IPS-18c (cell line): ENCODE measurements around the gene HSF2BP.
"Not testable (repeated sequence)": the region's sequence is repeated elsewhere in the genome, so short reads cannot be mapped to it uniquely, and the experiment has no call there.

Source experiments
- H3K4me3 ChIP-seq: 2 replicates; pipeline ENCODE4 v1.7.0; 2013; ENCODE audit warnings: low read depth, mild to moderate bottlenecking, low read length, moderate library complexity; ENCODE audit not compliant: insufficient read depth
- H3K9me3 ChIP-seq: one replicate; pipeline ENCODE4 v1.6.1; 2013; ENCODE audit warnings: mild to moderate bottlenecking, low read length, moderate library complexity; ENCODE audit not compliant: control insufficient read depth, insufficient read depth

Gene HSF2BP

DNA sequence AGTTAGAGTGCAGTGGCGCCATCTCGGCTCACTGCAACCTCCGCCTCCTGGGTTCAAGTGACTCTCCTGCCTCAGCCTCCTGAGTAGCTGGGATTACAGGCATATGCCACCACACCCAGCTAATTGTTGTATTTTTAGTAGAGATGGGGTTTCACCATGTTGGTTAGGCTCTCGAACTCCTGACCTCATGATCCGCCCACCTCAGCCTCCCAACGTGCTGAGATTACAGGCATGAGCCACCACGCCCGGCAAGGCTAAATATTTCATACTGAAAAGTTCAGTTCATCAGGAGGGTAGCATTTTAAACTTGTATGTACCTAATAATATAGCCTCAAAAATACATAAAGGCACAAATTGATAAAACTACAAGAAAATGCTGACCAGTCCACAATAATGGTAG, 63.5 kb downstream of the HSF2BP start:
- H3K4me3 ChIP-seq, H3K9me3 ChIP-seq: not testable (repeated sequence)

DNA sequence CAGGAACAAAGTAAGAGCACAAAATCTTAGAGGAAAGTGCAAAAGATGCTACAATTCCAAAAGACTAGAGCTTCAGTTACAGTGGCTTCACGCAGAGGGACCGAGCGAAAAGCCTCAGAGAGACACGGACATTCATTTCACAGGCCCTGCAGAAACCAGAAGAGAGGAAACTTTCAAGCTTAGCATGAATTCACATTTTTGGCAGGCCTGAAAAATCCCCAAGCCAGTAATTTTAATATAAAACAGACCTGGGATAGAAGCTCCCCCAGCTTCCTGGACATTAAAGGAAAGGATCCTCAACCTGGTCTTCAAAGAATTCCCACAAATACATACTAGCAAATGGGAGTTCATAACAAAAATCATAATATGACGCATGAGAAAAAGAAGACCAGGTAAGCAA, 66.2 kb downstream of the HSF2BP start:
- Histone ChIP-seq H3K9me3 (no peaks in the 10 kb centered on the region), H3K4me3 (no peak overlapping the region)

DNA sequence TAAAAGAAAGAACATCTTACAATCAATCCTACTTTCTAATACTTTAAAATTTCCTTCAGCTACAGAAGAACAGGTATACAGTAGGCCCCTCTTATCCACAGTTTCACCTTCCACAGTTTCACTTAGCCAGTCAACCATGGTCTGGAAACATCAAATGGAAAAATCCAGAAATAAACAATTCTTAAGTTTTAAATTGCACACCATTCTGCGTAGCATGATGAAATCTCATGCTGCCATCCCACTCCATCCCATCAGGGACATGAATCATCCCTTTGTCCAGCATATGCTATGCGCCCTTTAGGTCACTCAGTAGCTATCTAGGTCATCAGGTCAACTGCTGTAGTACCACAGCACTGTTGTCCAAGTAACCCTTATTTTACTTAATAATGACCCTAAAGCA, 67.7 kb downstream of the HSF2BP start:
- H3K4me3 ChIP-seq, result no peak overlapping the region

DNA sequence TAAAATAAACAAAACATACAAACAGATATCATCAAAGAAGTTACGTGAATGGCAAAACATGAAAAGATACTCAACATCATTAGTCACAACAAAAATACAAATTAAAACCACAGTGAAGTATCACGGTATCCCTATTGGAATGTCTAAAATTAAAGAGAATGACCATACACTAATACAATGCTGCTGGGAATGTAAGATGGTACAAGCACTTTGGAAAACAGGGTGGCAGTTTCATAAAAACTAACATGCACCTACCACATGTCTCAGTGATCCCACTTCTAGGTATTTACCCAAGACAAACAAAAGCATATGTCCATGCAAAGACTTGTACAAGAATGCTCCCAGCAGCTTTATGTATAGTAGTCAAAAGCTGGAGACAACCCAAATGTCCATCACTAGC, 69.1 kb downstream of the HSF2BP start:
- no peak overlapping the region for H3K4me3 ChIP-seq
- no peaks in the 10 kb centered on the region for H3K9me3 ChIP-seq

More for the DNA sequence above, 67.7 kb downstream of the HSF2BP start:
- H3K9me3 ChIP-seq, result no peaks in the 10 kb centered on the region

DNA sequence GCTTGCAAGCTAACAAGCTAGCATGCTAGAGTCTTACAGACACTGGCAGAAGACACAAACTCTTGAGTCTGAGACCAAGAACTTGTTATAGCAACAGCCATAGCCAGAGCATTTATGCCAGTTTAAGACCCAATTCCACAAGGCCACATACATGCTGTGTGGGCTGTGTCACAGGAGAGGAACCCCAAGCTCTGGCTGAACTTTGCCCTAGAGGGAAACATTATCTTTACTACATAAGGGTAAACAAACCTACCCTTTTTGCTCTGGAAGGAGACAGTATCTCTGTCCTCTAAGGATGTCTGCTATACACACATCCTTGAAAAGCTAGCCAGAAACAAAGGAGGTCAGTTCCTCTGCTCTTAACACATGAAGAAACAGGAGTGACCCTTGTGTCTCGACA, 70.3 kb downstream of the HSF2BP start:
- H3K4me3 ChIP-seq, result no peak overlapping the region
- H3K9me3 ChIP-seq, result no peaks in the 10 kb centered on the region

DNA sequence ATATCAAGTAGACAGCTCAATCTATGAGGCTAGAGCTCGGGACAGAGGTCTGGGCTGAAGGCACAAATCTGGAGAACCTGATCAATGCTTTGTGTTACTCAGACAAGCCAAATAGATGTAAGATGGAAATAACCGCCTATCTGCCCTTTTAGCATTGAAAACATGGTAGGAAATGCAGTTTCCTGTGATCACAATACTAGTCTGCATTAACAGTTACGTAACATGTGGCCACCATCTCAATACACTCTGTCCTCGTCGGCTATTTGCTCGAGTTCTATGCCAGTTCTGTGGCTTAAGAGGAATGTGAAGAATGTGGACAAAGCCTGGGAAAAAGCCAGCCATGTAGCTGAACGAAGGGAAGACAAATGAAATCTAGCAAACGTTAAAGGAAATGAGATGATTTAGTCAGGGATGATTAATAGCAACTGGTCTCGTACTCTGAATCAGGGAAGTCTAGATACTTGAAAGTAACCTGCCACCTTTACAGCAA, 73.3 kb downstream of the HSF2BP start:
- Histone ChIP-seq H3K4me3 (no peak overlapping the region), H3K9me3 (no peaks in the 10 kb centered on the region)

DNA sequence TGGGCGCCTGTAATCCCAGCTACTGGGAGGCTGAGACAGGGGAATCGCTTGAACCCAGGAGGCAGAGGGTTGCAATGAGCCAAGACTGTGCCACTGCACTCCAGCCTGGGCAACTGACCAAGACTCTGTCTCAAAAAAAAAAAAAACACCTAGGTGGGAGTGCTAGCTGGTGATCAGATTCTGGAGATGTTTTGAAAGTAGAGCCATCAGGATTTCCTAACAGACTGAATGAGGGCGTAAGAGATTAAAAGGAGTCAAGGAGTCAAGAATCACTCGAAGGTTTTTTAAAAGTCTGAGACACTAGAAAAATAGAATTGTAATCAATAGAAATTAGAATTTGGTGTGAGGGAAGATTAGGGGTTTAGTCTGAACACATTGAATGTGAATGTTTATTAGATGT, 73.8 kb downstream of the HSF2BP start:
- Histone ChIP-seq H3K9me3 (no peaks in the 10 kb centered on the region), H3K4me3 (no peak overlapping the region)

DNA sequence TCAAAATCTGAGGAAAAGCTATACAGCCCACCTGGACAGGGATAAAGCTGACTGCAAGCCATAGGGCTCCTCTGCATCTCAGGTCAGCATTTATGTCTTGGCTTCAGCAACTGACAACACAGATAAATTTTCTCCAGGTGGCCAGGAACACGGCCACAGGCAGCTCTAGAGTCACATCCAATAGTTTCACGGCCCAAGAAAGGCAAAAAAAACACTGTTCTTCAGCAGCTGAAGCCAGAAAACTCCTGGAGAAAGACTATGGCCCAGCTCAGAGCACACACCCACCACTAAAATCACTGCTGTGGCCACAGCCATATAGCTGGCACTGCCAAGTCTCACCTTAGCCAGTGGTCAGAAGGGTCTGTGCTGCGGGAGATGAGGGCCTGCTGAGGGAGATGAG, 77.8 kb downstream of the HSF2BP start:
- H3K9me3 ChIP-seq, result no peaks in the 10 kb centered on the region
- H3K4me3 ChIP-seq, result no peak overlapping the region

DNA sequence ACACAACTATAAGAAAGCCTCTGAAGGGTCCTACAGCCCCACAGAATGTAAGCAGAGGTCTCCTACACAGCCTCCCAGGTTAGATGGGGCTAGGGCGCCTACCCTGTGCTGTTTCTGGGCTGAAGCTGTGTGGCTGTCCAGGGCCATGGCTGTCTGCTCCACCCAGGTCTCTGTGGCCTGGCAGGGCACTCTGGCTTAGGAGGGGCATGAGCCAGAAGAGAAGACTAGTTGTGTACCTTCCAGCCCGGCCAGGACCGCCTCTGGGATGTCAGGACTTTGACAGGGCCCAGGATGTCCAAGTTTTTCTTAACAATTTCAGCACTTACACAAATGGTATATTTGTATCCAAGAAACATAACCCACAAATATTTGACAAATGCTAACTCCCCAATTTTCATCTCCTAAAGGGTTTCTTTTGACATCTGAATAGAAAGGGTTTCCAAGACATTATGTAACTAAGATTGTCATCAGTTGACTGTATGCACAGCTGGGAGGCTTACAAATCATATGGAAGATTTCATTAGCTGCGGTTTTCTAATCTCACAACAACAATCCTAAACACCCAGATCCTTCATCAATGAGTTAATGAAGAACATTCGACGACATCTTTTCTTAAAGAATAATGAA, 80.5 kb downstream of the HSF2BP start:
- H3K4me3 ChIP-seq, result no peak overlapping the region

DNA sequence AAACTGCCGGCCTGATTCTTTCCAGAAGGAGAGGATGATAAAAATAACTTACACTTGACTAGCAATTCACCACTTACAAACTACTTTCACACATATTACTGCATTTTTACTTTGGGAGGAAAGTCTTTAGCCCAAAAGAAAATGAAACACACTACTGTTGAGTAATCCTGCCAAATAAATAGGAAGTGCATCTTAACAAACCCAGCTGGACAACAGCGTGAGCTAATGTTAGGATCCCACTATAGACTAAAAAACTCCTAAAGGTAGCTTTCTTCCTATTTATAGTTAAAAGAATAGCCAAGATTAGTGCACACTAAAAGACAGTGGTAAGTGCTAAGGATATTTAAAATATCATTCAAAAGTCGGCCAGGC, 83.8 kb downstream of the HSF2BP start:
- Histone ChIP-seq H3K4me3 (no peak overlapping the region), H3K9me3 (no peaks in the 10 kb centered on the region)

More for the DNA sequence above, 80.5 kb downstream of the HSF2BP start:
- H3K9me3 ChIP-seq, result no peaks in the 10 kb centered on the region

DNA sequence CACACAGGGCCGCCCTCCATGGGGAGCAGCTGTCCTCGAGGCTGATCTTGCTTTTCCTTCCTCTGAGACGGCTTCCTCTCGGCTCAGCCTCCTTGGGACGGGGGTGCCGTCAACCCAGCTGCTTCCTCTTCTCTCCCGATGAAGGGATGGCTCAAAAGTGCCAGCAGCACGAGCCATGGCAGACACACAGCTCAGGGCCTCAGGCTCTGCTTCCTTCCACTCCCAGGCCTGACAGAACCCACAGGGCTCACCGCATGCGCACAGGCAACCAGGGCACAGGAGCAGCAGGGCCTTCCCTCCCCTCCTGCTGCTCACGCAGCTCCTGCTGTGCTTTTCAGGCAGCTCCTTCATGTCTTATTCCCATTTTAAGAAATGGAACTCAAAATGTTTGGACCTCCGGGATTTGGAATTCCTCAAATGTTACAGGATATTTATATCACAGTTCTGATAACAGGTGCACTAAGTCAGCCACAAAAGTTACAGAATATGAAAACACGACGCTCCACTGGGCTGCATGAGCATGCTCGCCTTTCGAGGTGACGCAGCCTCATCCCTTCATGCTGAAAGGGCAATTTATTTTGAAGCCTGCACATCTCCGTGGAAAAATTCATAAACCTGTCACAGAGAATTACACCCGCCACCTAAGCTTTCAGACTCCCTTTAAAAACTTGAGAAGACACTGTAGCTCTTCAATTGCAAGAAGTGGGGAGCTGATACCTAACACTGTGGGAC, 84.4 kb downstream of the HSF2BP start:
- Histone ChIP-seq H3K4me3 (no peak overlapping the region), H3K9me3 (no peaks in the 10 kb centered on the region)

DNA sequence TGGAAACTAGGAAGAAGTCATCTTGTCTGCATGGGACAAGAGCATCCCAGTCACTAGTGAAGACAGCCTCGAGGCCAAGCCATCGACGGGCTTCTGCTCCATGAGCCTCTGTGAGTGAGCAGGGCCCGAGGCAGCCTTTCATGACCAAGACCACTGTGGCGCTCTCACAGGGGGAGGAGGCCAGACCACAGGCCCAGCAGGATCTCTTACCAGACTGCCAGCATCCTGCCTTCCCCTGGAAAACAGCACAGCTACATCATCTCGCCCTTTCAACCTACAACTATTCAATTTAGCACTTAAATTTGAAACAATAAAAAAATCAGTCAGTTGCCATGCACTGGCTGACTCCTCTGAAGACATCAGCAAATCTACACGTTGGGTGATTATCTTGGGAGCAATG, 85.4 kb downstream of the HSF2BP start:
- no peak overlapping the region for H3K4me3 ChIP-seq
- no peaks in the 10 kb centered on the region for H3K9me3 ChIP-seq

DNA sequence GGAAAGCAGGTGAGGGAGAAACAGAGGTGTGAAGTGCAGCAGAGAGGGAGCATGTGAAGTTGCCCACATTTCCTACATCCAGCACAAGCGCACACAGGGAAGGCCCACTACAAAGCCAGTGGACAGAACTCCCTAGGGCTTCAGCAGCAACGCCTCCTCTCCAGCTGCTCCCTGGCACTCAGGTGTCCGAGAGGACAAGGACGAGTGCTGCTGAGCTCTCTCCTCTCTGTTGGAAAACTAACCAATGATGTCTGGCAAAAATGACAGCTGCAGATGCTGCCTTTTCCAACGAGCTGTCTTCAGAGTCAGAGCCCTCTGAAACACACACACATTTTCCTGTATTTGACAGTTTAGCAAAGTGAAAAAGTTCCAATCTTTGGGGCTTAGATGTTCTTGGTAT, 86.8 kb downstream of the HSF2BP start:
- H3K4me3 ChIP-seq, result no peak overlapping the region

DNA sequence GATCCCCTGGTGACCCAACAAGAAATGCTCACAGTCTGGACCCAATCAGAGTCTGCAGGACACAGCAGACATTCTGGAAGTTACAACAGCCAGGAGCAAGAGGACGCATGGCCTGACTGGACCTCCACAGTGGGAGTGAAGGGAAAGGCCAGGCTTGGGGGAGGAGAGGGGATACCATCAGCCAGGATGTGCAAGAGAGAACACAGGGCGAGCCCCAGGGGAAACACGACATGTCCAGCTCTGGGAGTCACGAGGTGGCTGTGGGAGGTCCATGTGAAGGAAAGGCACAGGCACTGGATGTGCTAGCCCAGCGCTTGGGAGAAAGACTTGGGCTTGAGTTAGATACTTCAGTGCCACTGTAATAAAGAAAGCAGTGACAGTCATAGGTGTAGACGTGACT, 87.3 kb downstream of the HSF2BP start:
- Histone ChIP-seq H3K4me3 (no peak overlapping the region), H3K9me3 (no peaks in the 10 kb centered on the region)

More for the DNA sequence above, 86.8 kb downstream of the HSF2BP start:
- no peaks in the 10 kb centered on the region for H3K9me3 ChIP-seq

DNA sequence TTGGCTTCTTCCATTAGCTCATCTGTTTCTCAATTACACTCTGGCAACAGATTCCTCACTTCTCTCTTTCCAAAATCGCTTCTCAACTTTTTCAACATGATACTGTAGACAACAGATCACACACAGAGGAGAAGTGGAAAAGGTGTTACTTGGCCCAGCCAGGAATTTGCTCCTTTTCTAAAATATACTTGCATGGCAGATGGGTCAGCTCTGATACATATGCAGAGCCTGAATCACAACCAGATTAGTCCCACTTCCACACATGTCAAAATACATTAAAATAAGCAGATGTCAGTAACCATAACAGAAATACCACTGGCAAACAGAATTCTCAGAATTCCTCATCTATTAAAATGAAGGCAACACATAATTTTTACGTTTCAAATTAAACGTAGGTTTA, 89.1 kb downstream of the HSF2BP start:
- not testable (repeated sequence) for H3K4me3 ChIP-seq, H3K9me3 ChIP-seq

DNA sequence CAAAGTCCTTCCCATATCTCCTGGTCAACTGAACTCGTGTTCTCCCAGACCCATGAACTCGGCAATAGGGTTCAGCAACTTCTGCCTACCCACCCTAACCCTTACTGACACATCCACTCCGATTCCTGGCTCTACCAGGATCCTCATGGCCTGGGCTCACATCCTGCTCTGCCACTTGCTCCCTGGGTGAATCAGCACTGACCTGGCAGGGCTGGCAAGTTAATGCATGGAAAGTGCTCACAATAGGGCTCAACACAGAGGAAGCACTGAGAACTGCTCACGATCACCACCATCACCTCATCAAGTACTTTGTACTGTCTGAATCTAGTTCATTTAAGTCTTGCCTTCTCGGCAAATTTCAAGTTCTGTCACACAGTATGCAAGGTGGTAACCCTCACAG, 96.8 kb downstream of the HSF2BP start:
- not testable (repeated sequence) for H3K4me3 ChIP-seq, H3K9me3 ChIP-seq

DNA sequence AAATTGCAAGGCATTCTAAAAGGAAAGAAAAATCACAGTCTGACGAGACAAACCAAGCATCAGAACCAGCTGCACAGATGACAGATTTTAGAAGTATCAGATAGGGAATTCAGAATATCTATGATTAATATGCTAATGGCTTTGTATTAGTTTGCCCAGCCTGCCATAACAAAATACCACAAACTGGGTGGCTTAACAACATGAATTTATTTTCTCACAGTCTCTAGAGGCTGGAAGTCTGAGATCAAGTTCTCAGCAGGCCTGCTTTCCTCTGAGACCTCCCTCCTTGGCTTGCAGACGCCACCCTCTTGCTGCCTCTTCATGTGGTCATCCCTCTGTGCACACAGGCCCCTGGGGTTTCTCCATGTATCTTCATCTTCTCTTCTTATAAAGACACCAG, 118.7 kb downstream of the HSF2BP start:
- H3K4me3 ChIP-seq, result not testable (repeated sequence)

DNA sequence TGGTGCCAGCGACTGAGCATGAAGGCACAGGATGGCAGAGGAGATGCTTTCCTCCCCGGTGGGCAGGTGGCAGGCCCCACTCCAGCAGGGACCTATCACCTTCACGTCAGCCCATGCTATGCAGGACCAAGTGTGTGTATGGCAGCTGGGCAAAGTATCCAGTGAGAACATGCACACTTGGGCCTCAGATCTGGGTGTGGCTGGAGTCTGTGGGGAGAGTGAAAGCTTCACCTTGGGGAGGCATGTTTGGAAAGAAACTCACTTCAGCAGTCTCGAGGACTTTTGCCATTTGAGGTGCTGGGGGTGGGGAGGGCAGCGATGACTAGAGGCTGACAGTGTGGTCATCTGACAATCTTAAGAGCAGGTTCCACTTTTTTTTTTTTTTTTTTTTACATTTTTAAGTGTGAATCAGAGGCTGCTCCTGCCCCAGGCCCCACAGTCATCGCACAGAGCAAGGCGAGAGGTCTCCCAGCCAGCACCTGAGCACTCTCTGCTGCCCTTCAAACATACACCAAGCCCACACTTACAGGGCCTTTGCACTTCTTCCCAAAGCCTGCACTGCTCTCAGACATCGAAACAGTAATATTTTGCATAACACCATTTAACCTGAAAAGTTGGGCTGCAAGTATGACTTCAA, 136.7 kb downstream of the HSF2BP start:
- not testable (repeated sequence) for H3K4me3 ChIP-seq, H3K9me3 ChIP-seq

More for the DNA sequence above, 118.7 kb downstream of the HSF2BP start:
- not testable (repeated sequence) for H3K9me3 ChIP-seq
